Uterus (tissue), 4 donors: Measurements from ENCODE around the gene ERMARD. TPM values are rescaled to one million over a fixed set of nuclear protein-coding genes. Genes with fewer than 3 reads are reported as not detected.

Experiments
- DNase-seq, 2 donors: peaks; one replicate each; pipeline ENCODE4 v3.0.0-alpha.2; 2019 to 2020
- H3K27ac ChIP-seq, 2 donors: fragments of 200-600 bp; sonication (generic); 1 replicate in 1 of 2; 2 replicates in 1 of 2; pipeline ENCODE4 v1.5.1; 2016 to 2018
- H3K27me3 ChIP-seq, 2 donors: fragments of 200-600 bp; sonication (generic); one replicate each; pipeline ENCODE4 v1.5.1; 2018 to 2019; ENCODE audit warnings: control low read depth in 1 of 2
- H3K36me3 ChIP-seq, 2 donors: fragments of 200-600 bp; sonication (generic); one replicate each; pipeline ENCODE4 v1.5.1; 2019; ENCODE audit warnings: control low read depth in 1 of 2
- H3K4me1 ChIP-seq, 2 donors: fragments of 200-600 bp; sonication (generic); one replicate each; pipeline ENCODE4 v1.5.1; 2018 to 2019; ENCODE audit warnings: control low read depth in 1 of 2
- H3K4me3 ChIP-seq, 2 donors: fragments of 200-600 bp; sonication (generic); 1 replicate in 1 of 2; 2 replicates in 1 of 2; pipeline ENCODE4 v1.5.1; 2018 to 2019; ENCODE audit warnings: mild to moderate bottlenecking in 1 of 2
- H3K9me3 ChIP-seq, 2 donors: fragments of 200-600 bp; sonication (generic); one replicate each; pipeline ENCODE4 v1.5.1; 2019; ENCODE audit warnings: control low read depth in 1 of 2
- POLR2A ChIP-seq, 2 donors: fragments of 450-650 bp; IDR thresholded peaks; one replicate each; pipeline ENCODE4 v1.6.1; 2016; ENCODE audit warnings: antibody characterized with exemption in 2 of 2, mild to moderate bottlenecking in 1 of 2, moderate library complexity in 1 of 2
- intact Hi-C: fragments of 100-400 bp; cut with DNase I; formaldehyde crosslinking; loops from one replicate; pipeline ENCODE4 v1.15.1; 2023; ENCODE audit warnings: low total_unique reads
- total RNA-seq, 4 donors: library from RNA; depleted of rRNA in 3 of 4; stranded (reverse); fragments of >200 nt in 3 of 4; gene quantifications; one replicate each; pipeline versions ENCODE4 v1.1.0 to v1.2.4, GENCODE V29; 2014 to 2023
- TF ChIP-seq, protein P1 (sequence below), 4 experiments: fragments of 200-600 bp in 2 of 4; fragments of 450-650 bp in 2 of 4; sonication (generic) in 2 of 4; IDR thresholded peaks; one replicate each; pipeline ENCODE4 v1.5.1; 2016 to 2019; ENCODE audit warnings: antibody characterized with exemption in 4 of 4, mild to moderate bottlenecking in 2 of 4, moderate library complexity in 1 of 4
- donor health status: DM: yes; HTN: yes; CAD: no.

ERMARD gene
- total RNA-seq, 4 donors from 2014 or later = 13.5 to 37.1 (median 28.6) TPM

DNA sequence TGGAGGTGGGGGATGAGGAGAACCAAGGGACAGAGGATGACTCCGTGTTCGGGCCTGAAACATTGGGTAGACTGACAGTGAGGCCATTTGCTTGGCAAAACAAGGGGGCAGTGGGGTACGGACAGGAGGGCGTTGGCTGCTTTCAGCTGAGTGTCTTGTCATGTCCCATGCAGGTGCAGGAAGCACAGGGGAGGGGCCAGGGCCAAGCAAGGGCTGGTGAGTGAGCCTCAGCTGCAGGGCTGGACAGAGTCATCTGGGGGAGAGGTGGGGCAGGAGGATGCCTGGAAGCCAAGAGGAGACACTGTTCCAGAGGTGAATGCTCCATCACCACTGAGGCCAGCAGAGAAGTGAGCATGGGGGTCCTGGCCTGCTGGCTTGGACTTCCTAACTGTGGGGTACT lies 78.4 kb downstream of the ERMARD start:
- H3K27ac ChIP-seq = no peak overlapping the region
- H3K4me1 ChIP-seq = no peaks in the 10 kb centered on the region
- TF ChIP-seq POLR2A (IDR thresholded peaks at IDR 0.05) = no peak
- TF ChIP-seq, protein P1, sequence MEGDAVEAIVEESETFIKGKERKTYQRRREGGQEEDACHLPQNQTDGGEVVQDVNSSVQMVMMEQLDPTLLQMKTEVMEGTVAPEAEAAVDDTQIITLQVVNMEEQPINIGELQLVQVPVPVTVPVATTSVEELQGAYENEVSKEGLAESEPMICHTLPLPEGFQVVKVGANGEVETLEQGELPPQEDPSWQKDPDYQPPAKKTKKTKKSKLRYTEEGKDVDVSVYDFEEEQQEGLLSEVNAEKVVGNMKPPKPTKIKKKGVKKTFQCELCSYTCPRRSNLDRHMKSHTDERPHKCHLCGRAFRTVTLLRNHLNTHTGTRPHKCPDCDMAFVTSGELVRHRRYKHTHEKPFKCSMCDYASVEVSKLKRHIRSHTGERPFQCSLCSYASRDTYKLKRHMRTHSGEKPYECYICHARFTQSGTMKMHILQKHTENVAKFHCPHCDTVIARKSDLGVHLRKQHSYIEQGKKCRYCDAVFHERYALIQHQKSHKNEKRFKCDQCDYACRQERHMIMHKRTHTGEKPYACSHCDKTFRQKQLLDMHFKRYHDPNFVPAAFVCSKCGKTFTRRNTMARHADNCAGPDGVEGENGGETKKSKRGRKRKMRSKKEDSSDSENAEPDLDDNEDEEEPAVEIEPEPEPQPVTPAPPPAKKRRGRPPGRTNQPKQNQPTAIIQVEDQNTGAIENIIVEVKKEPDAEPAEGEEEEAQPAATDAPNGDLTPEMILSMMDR (IDR thresholded peaks at IDR 0.05) = no peak
- no peaks in the 10 kb centered on the region for H3K27me3 ChIP-seq
- peaks cover 0 to 4% of the 10 kb centered on the region in 2 donors for H3K9me3 ChIP-seq
- no peak overlapping the region for H3K4me3 ChIP-seq
- no peak for DNase-seq
- intact Hi-C loops = loop anchor here (10.0 kb wide), 1 partner anchor 695 kb away; no protein-coding TSS in a partner anchor
- H3K36me3 ChIP-seq = no peaks in the 10 kb centered on the region

DNA sequence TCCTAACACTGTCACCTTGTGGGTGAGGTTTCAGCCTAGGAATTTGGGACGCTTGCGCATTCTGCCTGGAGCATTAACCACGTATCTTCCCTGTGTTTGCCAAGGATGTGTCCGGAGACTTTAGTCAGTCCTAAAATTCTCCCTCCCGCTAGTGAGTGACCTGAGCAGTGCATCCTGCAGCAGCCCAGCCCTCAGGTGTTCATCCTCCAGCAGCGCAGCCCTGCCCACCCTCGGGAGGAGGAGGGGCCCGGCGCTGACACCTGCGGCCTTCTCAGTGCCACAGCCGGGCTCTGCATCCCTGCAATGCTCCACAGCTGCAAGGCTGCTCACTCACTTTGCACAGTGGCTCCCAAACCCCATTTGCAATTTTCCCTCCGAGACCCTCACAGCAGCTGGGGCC lies 79.5 kb downstream of the ERMARD start:
- TF ChIP-seq POLR2A (IDR thresholded peaks at IDR 0.05) = no peak
- TF ChIP-seq, protein P1 (IDR thresholded peaks at IDR 0.05) = no peak
- H3K27me3 ChIP-seq = no peaks in the 10 kb centered on the region
- H3K4me3 ChIP-seq = no peak overlapping the region
- intact Hi-C loops = loop anchor here (10.0 kb wide), 1 partner anchor 694 kb away; no protein-coding TSS in a partner anchor
- H3K4me1 ChIP-seq = no peaks in the 10 kb centered on the region
- no peak for DNase-seq
- no peaks in the 10 kb centered on the region for H3K36me3 ChIP-seq
- H3K27ac ChIP-seq = no peak overlapping the region
- H3K9me3 ChIP-seq = peaks cover 0 to 4% of the 10 kb centered on the region in 2 donors

Other genes with a start within 250 kb of the ERMARD start
- gene WDR27, start 49.6 kb upstream of the ERMARD start, total RNA-seq = 10 to 100 TPM; 41.8 to 69.7 (median 59.7) TPM
- gene C6orf120, start 49.5 kb upstream of the ERMARD start, total RNA-seq = 10 to 100 TPM; 16.7 to 35.3 (median 29.2) TPM
- 100 to 1,000 TPM in 1 of 4 donors, 10 to 100 TPM in 3; 36.2 to 121 (median 67.5) TPM for gene PHF10, start 27.1 kb upstream of the ERMARD start, total RNA-seq
- 1 to 10 TPM in 2 of 4 donors, under 1 TPM in 1, not detected in 1; 0.26 to 3.0 (median 2.7) TPM for gene DYNLT2, start 50 bp upstream of the ERMARD start, total RNA-seq